Astrocyte (in vitro differentiated cells and primary cell): Measurements from ENCODE around the gene TGIF2. TPM values are rescaled to one million over a fixed set of nuclear protein-coding genes. Genes with fewer than 3 reads are reported as not detected.
"Not testable (repeated sequence)": the region's sequence is repeated elsewhere in the genome, so short reads cannot be mapped to it uniquely, and the experiment has no call there.

Source experiments
- DNase-seq: peaks from one replicate; pipeline ENCODE4 v3.0.0-alpha.2; 2010; ENCODE audit warnings: low read depth
- FAIRE-seq: peaks from 2 replicates; lab custom pipeline; 2011; peaks lifted over from hg19 to GRCh38; lab: Jason Lieb, UNC
- H2AFZ ChIP-seq: 2 replicates; pipeline ENCODE4 v1.6.0; 2012; ENCODE audit warnings: low read depth, low read length, inconsistent platforms
- H3K27ac ChIP-seq: 2 replicates; pipeline ENCODE4 v1.5.1; 2011; ENCODE audit warnings: low read depth, low read length, inconsistent platforms
- H3K27me3 ChIP-seq: 2 replicates; pipeline ENCODE4 v1.6.0; 2011; ENCODE audit warnings: low read length, inconsistent platforms; ENCODE audit not compliant: insufficient read depth
- H3K36me3 ChIP-seq: 2 replicates; pipeline ENCODE4 v1.5.1; 2011; ENCODE audit warnings: low read length, inconsistent platforms; ENCODE audit not compliant: insufficient read depth
- H3K4me1 ChIP-seq: 2 replicates; pipeline ENCODE4 v1.5.1; 2011; ENCODE audit warnings: low read length, inconsistent platforms; ENCODE audit not compliant: insufficient read depth
- H3K4me2 ChIP-seq: 2 replicates; pipeline ENCODE4 v1.6.0; 2012; ENCODE audit warnings: low read length, inconsistent platforms
- H3K4me3 ChIP-seq: 2 replicates; pipeline ENCODE4 v1.5.1; 2011; ENCODE audit warnings: low read depth, mild to moderate bottlenecking, low read length, inconsistent platforms; ENCODE audit not compliant: insufficient read depth
- H3K79me2 ChIP-seq: 2 replicates; pipeline ENCODE4 v1.6.0; 2012; ENCODE audit warnings: mild to moderate bottlenecking, low read length, inconsistent platforms; ENCODE audit not compliant: insufficient read depth
- H3K9ac ChIP-seq: 2 replicates; pipeline ENCODE4 v1.6.0; 2012; ENCODE audit warnings: mild to moderate bottlenecking, low read length, inconsistent platforms
- H3K9me3 ChIP-seq: 2 replicates; pipeline ENCODE4 v1.5.1; 2012; ENCODE audit warnings: low read depth, mild to moderate bottlenecking, low read length, inconsistent platforms; ENCODE audit not compliant: insufficient read depth
- H4K20me1 ChIP-seq: 2 replicates; pipeline ENCODE4 v1.6.0; 2012; ENCODE audit warnings: low read length, inconsistent platforms; ENCODE audit not compliant: insufficient read depth
- H3K27ac Mint-ChIP-seq: one replicate; pipeline ENCODE4 v1.8.0; 2021; ENCODE audit warnings: mild to moderate bottlenecking, mixed read lengths; ENCODE audit not compliant: unreplicated experiment
- H3K27me3 Mint-ChIP-seq: one replicate; pipeline ENCODE4 v1.8.0; 2021; ENCODE audit warnings: low read depth, mixed read lengths; ENCODE audit not compliant: unreplicated experiment
- H3K36me3 Mint-ChIP-seq: one replicate; pipeline ENCODE4 v1.8.0; 2021; ENCODE audit warnings: low read depth, mixed read lengths; ENCODE audit not compliant: unreplicated experiment
- H3K4me1 Mint-ChIP-seq: one replicate; pipeline ENCODE4 v1.8.0; 2021; ENCODE audit warnings: low read depth, mixed read lengths; ENCODE audit not compliant: unreplicated experiment
- H3K4me3 Mint-ChIP-seq: one replicate; pipeline ENCODE4 v1.8.0; 2021; ENCODE audit warnings: mild to moderate bottlenecking, moderate library complexity, mixed read lengths; ENCODE audit not compliant: unreplicated experiment
- H3K9me3 Mint-ChIP-seq: one replicate; pipeline ENCODE4 v1.8.0; 2021; ENCODE audit warnings: mild to moderate bottlenecking, mixed read lengths; ENCODE audit not compliant: unreplicated experiment
- CTCF ChIP-seq: IDR thresholded peaks from 2 replicates; pipeline ENCODE4 v1.5.1; 2011; ENCODE audit warnings: low read depth, mild to moderate bottlenecking, inconsistent platforms, low read length, moderate library complexity; ENCODE audit not compliant: insufficient read depth
- EZH2 ChIP-seq: IDR thresholded peaks from 2 replicates; pipeline ENCODE4 v1.6.1; 2012; ENCODE audit warnings: mild to moderate bottlenecking, low read length, inconsistent platforms; ENCODE audit not compliant: insufficient read depth
- total RNA-seq: library from RNA; stranded (reverse); gene quantifications from 2 replicates; pipeline ENCODE4 v1.2.1, GENCODE V29; 2021

TGIF2 gene
- total RNA-seq, 1 donor from 2014 or later = 24.4 TPM

GRCh38 chr20:36633285-36633772 is 59.9 kb downstream of the TGIF2 start:
- no peak for DNase-seq
- no peaks in the 10 kb centered on the region for H3K9me3 ChIP-seq
- TF ChIP-seq CTCF (no peak), EZH2 (no peak)
- no peaks in the 10 kb centered on the region for H3K4me1 ChIP-seq
- no peak overlapping the region for H2AFZ ChIP-seq
- no peaks in the 10 kb centered on the region for H3K27me3 ChIP-seq
- Mint-ChIP-seq H3K27me3 (peaks cover 12% of the 10 kb centered on the region), H3K27ac (no peak overlapping the region), H3K4me1 (peaks cover 16% of the 10 kb centered on the region), H3K36me3 (peaks cover 6% of the 10 kb centered on the region), H3K9me3 (no peaks in the 10 kb centered on the region), H3K4me3 (no peak overlapping the region)
- no peak overlapping the region for H3K9ac ChIP-seq
- H3K79me2 ChIP-seq = no peaks in the 10 kb centered on the region
- no peaks in the 10 kb centered on the region for H4K20me1 ChIP-seq
- H3K36me3 ChIP-seq = no peaks in the 10 kb centered on the region
- no peak overlapping the region for H3K4me3 ChIP-seq
- no peak overlapping the region for H3K27ac ChIP-seq
- no peak for FAIRE-seq
- H3K4me2 ChIP-seq = no peak overlapping the region

- Histone ChIP-seq H3K9ac (no peak overlapping the region), H3K27me3 (no peaks in the 10 kb centered on the region), H3K79me2 (no peaks in the 10 kb centered on the region), H3K4me1 (no peaks in the 10 kb centered on the region), H3K27ac (no peak overlapping the region), H2AFZ (no peak overlapping the region), H3K4me2 (no peak overlapping the region), H3K36me3 (no peaks in the 10 kb centered on the region), H4K20me1 (no peaks in the 10 kb centered on the region), H3K9me3 (no peaks in the 10 kb centered on the region), H3K4me3 (no peak overlapping the region)
- Mint-ChIP-seq H3K27ac (no peak overlapping the region), H3K4me1 (peaks cover 16% of the 10 kb centered on the region), H3K27me3 (peaks cover 12% of the 10 kb centered on the region), H3K36me3 (peaks cover 6% of the 10 kb centered on the region), H3K4me3 (peak overlapping the region; percentile 50), H3K9me3 (no peaks in the 10 kb centered on the region)
- DNase-seq (no peak), FAIRE-seq (no peak)
- TF ChIP-seq EZH2 (no peak), CTCF (no peak)
Observed at GRCh38 chr20:36634342-36634741, 60.9 kb downstream of the TGIF2 start.

- not testable (repeated sequence) for H3K36me3 Mint-ChIP-seq, H2AFZ ChIP-seq, H4K20me1 ChIP-seq, H3K9me3 Mint-ChIP-seq, H3K27ac ChIP-seq, H3K79me2 ChIP-seq, H3K4me1 Mint-ChIP-seq, H3K27me3 ChIP-seq, H3K27ac Mint-ChIP-seq, H3K4me1 ChIP-seq, H3K36me3 ChIP-seq, DNase-seq, H3K4me3 ChIP-seq, H3K4me2 ChIP-seq, H3K27me3 Mint-ChIP-seq, H3K9me3 ChIP-seq, H3K9ac ChIP-seq, H3K4me3 Mint-ChIP-seq, FAIRE-seq
Observed at GRCh38 chr20:36638876-36639400, 65.5 kb downstream of the TGIF2 start.
